Subcutaneous abdominal adipose tissue (tissue), 5 donors: ENCODE measurements around the gene KRT24.

Experiments
- H3K27ac ChIP-seq: one replicate; pipeline ENCODE4 v1.7.0; 2013; ENCODE audit warnings: low read depth, mild to moderate bottlenecking, inconsistent platforms, low read length, moderate library complexity
- H3K27me3 ChIP-seq, 5 donors: one replicate each; pipeline ENCODE4 v1.7.0; 2013; ENCODE audit warnings: low read length in 5 of 5, inconsistent platforms in 1 of 5; ENCODE audit not compliant: control insufficient read depth in 5 of 5, insufficient read depth in 4 of 5
- H3K36me3 ChIP-seq, 5 donors: one replicate each; pipeline ENCODE4 v1.7.0; 2013; ENCODE audit warnings: low read length in 5 of 5; ENCODE audit not compliant: control insufficient read depth in 5 of 5, insufficient read depth in 5 of 5
- H3K4me1 ChIP-seq, 5 donors: one replicate each; pipeline ENCODE4 v1.7.0; 2013; ENCODE audit warnings: low read length in 5 of 5, mild to moderate bottlenecking in 3 of 5, moderate library complexity in 1 of 5; ENCODE audit not compliant: control insufficient read depth in 5 of 5, insufficient read depth in 5 of 5
- H3K4me3 ChIP-seq, 5 donors: one replicate each; pipeline ENCODE4 v1.7.0; 2013; ENCODE audit warnings: low read length in 5 of 5, low read depth in 1 of 5
- H3K9ac ChIP-seq, 5 donors: one replicate each; pipeline ENCODE4 v1.7.0; 2013; ENCODE audit warnings: low read length in 5 of 5, mild to moderate bottlenecking in 4 of 5, moderate library complexity in 3 of 5
- H3K9me3 ChIP-seq, 5 donors: one replicate each; pipeline ENCODE4 v1.7.0; 2013; ENCODE audit warnings: low read length in 5 of 5; ENCODE audit not compliant: control insufficient read depth in 5 of 5
- donor health status: healthy.
- donor health status: healthy.
- donor health status: healthy.
- donor health status: healthy.
- donor health status: healthy.

The KRT24 gene

DNA sequence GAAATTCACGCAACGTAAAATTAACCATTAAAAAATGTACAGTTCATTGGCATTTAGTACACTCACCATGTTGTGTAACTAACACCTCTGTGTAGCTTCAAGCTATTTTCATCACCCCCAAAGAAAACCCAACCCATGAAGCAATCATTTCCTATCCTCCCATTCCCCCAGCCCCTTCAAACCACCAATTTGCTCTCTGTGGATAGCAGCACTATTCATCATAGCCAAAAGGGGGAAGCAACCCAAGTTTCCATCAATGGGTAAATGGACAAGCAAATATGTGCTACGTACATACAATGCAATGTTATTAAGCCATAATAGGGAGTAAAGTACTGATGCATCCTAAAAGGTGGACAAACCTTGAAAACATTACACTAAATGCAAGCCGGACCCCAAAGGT, 27.6 kb downstream of the KRT24 start:
- no peak overlapping the region for H3K27ac ChIP-seq
- H3K9me3 ChIP-seq: no peaks in the 10 kb centered on the region
- H3K27me3 ChIP-seq: peaks cover 0 to 7% (median 4%) of the 10 kb centered on the region in 5 donors
- no peak overlapping the region for H3K9ac ChIP-seq
- H3K36me3 ChIP-seq: no peaks in the 10 kb centered on the region
- H3K4me1 ChIP-seq: peaks cover 0 to 4% (median 0%) of the 10 kb centered on the region in 5 donors
- H3K4me3 ChIP-seq: no peak overlapping the region

DNA sequence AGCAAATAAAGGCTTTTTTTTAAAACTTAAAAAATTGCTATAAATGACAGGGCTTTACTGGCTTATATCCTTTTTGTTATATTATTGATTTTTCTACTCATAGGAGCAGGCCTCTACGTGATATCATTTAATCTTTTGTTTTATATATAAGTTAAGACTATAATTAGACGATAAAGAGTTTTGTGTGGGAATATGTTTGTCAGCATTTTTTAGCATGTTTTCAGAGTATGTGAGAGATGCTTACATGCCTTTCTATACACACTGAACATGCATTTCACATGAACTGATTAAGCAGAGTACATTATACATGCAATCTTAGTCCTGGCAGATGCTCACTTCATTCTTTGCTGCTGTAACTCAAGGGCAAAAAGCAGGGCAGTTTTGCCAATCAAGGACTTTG, 30.9 kb downstream of the KRT24 start:
- Histone ChIP-seq H3K4me1 (peaks cover 0 to 4% (median 0%) of the 10 kb centered on the region in 5 donors), H3K27me3 (peaks cover 0 to 7% (median 4%) of the 10 kb centered on the region in 5 donors), H3K9ac (no peak overlapping the region), H3K4me3 (no peak overlapping the region), H3K9me3 (no peaks in the 10 kb centered on the region), H3K27ac (no peak overlapping the region), H3K36me3 (no peaks in the 10 kb centered on the region)

DNA sequence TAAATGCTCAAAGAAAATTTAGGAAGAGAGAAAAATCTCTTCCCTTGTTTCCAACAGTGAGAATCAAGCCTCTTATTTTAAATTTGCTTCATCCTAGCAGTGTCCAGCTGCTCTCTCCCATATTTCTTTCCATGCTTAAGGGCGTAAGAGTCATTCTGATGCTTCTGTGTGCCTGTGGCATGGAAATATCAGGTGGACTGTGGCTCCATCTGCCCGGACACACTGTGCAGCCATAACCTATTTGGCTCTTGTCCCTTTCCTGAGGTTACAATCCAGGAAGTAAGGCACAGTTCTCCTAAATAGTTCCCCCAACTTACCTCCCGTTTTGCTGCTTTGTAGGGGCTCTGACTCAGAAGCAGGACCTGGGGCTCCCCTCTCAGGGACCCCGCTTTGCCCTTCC, 32.3 kb downstream of the KRT24 start:
- H3K9ac ChIP-seq: no peak overlapping the region
- H3K27me3 ChIP-seq: peaks cover 0 to 4% (median 0%) of the 10 kb centered on the region in 5 donors
- peak overlapping the region; percentile 17 for H3K27ac ChIP-seq

DNA sequence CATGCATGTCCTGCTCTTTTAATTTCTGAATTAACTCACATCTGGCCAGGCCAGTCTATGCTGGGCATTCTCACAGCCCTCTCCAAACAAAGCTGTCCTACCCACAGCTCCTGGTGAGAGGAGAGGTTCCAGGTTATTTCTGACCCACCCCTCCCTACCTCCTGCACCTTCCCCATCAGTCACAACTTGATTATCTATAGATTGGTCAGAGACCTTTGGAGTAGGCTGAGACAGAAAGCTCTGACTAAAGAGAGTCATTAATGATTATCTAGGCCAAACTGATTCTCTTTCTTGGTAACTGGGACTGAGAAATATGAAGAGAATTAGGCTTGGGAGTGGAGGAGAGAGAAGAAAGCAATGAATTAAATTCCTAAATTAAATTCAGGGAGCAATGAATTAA, 37.2 kb downstream of the KRT24 start:
- peaks cover 0 to 7% (median 4%) of the 10 kb centered on the region in 5 donors for H3K4me1 ChIP-seq
- H3K9ac ChIP-seq: no peak overlapping the region
- peaks cover 0 to 9% (median 5%) of the 10 kb centered on the region in 5 donors for H3K27me3 ChIP-seq
- H3K36me3 ChIP-seq: no peaks in the 10 kb centered on the region
- H3K27ac ChIP-seq: no peak overlapping the region
- no peaks in the 10 kb centered on the region for H3K9me3 ChIP-seq
- no peak overlapping the region for H3K4me3 ChIP-seq

More for the DNA sequence above, 32.3 kb downstream of the KRT24 start:
- Histone ChIP-seq H3K36me3 (no peaks in the 10 kb centered on the region), H3K4me3 (peak overlapping the region in 1 of 5 donors; percentile 1), H3K4me1 (peaks cover 0 to 4% (median 0%) of the 10 kb centered on the region in 5 donors), H3K9me3 (no peaks in the 10 kb centered on the region)

DNA sequence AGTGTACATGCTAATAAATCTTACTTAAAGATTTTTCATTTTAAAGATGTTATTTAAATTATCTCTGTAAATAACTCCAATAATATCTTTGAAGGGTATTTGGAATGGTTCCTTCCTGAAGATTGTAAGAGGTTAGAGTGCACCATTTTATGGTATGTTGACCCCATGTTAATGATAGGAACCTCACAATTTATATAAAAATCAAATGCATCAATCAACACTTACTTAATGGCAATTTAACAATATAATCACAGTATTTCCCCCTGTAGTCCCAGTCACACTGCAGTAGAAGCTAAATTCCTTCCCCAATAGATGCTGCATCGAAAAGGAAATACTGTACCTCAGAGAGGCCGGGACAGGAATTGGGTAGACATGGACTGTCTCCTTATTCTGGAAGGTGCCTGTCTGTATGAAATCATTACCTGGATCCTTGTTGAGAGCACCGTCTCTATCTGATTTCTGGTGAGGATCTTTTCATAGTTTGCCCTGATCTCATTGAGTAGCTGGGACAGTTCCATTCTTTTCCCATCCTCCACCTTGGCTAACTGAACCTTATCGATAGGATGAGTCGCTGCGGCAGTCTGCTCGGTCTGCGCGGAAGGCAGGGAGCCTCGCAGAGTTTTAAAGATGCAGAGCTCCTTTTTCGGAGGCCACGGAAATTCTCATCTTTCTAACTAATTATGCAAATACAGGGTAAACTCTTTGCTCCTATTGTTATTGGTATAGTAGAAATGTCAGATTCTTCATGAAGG, 38.8 kb downstream of the KRT24 start, which contains the start of gene KRT222:
KRT222 (minus strand) TSS at position 596 of the 752 bp plus-strand sequence; CDS start at position 518, 78 bp downstream.
- Histone ChIP-seq H3K36me3 (no peaks in the 10 kb centered on the region), H3K27ac (no peak within 1 kb of the TSS), H3K9me3 (no peaks in the 10 kb centered on the region), H3K4me3 (peak within 1 kb of the TSS; percentile 33 to 64 (median 55)), H3K9ac (peak within 1 kb of the TSS in 4 of 5 donors; percentile 11 to 62 (median 34)), H3K27me3 (peaks cover 0 to 9% (median 5%) of the 10 kb centered on the region in 5 donors), H3K4me1 (peaks cover 0 to 7% (median 4%) of the 10 kb centered on the region in 5 donors)

DNA sequence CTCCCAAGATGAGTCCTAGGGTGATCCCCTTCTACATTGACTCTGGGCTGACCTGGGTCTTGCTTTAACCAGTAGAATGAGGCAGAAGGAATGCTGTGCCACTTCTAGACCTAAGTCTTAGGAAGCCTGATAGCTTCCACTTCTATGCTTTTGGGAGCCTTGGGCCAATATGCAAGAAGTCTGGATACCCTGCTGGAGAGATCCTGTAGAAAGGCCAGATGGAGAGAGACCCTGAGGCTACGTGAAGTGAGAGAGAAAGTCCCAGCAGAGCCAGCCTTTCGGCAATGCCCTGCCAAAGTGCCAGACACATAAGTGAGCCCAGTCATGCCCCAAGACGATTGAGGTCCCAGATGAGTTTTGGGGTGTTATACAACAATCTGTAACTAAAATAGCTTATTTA, 40.3 kb downstream of the KRT24 start:
- Histone ChIP-seq H3K9me3 (no peaks in the 10 kb centered on the region), H3K27ac (no peak overlapping the region), H3K4me3 (no peak overlapping the region), H3K27me3 (peaks cover 0 to 9% (median 5%) of the 10 kb centered on the region in 5 donors), H3K36me3 (no peaks in the 10 kb centered on the region), H3K9ac (no peak overlapping the region), H3K4me1 (peaks cover 0 to 7% (median 4%) of the 10 kb centered on the region in 5 donors)

DNA sequence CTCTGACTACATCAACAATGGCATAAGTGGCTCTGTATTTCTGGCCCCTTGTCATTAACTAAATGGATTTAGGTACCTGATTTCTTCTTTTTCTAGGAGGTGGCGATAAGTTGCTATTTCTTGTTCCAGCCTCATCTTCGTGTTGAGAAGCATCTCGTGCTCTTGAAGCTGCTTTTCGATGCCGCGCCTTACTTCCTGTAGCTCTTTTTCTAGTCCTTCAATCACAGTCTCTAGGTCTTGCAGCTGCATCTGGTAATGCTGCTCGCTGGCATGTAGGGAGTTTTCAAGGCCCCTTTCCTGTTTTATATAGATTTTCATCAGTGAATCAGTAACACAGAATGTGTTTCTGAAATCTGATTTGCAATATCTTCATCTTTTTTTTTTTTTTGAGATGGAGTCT, 43.6 kb downstream of the KRT24 start:
- Histone ChIP-seq H3K36me3 (no peaks in the 10 kb centered on the region), H3K4me3 (no peak overlapping the region), H3K9me3 (no peaks in the 10 kb centered on the region), H3K27ac (no peak overlapping the region), H3K27me3 (peaks cover 0 to 5% (median 3%) of the 10 kb centered on the region in 5 donors), H3K4me1 (peaks cover 0 to 4% (median 1%) of the 10 kb centered on the region in 5 donors), H3K9ac (no peak overlapping the region)

DNA sequence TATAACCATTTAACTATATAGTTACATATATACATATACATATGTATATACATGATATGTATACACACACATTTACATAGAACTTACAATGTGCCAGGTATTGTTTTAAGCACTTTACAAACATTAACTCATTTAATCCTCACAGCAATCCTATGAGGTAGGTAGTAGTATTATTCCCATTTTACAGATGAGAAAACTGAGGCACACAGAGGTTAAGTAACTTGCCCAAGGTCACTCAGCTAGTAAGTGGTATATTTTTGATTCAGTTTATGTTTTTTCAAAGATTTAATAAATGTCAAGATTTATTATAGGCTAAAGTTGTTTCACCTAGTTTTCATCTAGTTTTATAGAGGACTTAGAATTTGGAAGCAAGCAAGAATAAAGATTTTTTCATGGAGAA, 45.2 kb downstream of the KRT24 start:
- no peak overlapping the region for H3K4me3 ChIP-seq
- H3K27me3 ChIP-seq: no peaks in the 10 kb centered on the region
- no peak overlapping the region for H3K9ac ChIP-seq
- no peaks in the 10 kb centered on the region for H3K9me3 ChIP-seq
- H3K27ac ChIP-seq: no peak overlapping the region
- H3K36me3 ChIP-seq: no peaks in the 10 kb centered on the region
- no peaks in the 10 kb centered on the region for H3K4me1 ChIP-seq

DNA sequence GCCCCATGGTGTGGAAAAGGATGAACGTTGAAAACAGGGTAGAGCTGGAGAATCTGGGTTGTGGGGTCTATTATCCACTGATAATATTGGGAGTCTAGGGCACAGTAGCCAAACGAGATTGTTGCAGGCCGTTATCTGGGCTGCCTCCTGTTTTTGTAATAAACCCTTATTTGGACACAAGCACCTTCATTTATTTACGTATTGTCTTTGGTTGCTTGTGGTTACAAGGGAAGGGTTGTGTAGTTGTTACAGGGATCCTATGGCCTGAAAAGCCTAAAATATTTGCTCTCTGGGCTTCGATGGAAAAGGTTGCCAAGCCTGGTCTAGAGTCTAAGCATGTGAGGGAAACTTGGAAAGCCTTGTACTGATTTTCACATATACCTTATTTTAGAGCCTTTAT, 51.6 kb downstream of the KRT24 start:
- Histone ChIP-seq H3K9ac (no peak overlapping the region), H3K27ac (no peak overlapping the region), H3K4me1 (peaks cover 4 to 14% (median 12%) of the 10 kb centered on the region in 5 donors), H3K4me3 (no peak overlapping the region), H3K36me3 (no peaks in the 10 kb centered on the region), H3K9me3 (no peaks in the 10 kb centered on the region), H3K27me3 (no peaks in the 10 kb centered on the region)

DNA sequence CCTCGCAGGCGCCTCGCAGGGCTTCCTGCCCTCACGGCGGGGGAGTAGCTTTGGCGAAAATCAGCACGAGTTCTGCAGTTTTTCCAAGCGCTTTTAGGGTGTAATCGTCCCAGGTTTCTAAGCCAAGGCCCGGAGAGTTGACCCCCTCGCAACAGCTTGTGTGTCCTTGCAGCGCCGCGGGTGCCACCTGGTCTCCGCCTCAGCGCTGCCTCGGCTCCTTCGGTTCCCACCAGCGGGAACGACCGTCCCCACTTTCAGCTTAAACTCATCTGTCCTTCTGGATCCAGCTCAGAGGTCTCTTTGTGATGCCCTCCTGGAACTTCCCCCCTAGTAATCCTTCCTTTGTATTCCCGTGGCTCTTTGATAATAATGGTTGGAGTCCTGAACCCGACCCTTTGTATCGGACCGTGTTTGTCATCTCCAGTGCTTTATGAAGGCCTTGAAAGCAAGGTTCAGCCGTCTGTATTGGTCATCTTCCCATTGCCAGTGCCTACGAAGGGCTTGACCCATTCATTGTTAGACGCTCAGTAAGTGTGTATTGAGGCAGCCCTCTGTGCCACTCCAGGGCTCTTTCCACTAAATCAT, 55.1 kb downstream of the KRT24 start:
- H3K36me3 ChIP-seq: peaks cover 3 to 14% (median 7%) of the 10 kb centered on the region in 5 donors
- peaks cover 4 to 26% (median 23%) of the 10 kb centered on the region in 5 donors for H3K4me1 ChIP-seq
- H3K4me3 ChIP-seq: peak overlapping the region; percentile 77 to 98 (median 95)
- H3K27ac ChIP-seq: peak overlapping the region; percentile 99
- H3K27me3 ChIP-seq: no peaks in the 10 kb centered on the region
- no peaks in the 10 kb centered on the region for H3K9me3 ChIP-seq
- peak overlapping the region; percentile 96 to 100 (median 100) for H3K9ac ChIP-seq
